Large intestine (tissue), 3 donors: ENCODE measurements around the gene MSI2. TPM values are rescaled to one million over a fixed set of nuclear protein-coding genes. Genes with fewer than 3 reads are reported as not detected.
A peak's percentile ranks its signal among the peaks of the same experiment; 100 is the strongest.

Experiments used
- DNase-seq, 2 donors: peaks; one replicate each; pipeline versions ENCODE4 v3.0.0 to v3.0.0-alpha.2; 2013
- H3K27ac ChIP-seq: one replicate; pipeline ENCODE4 v1.5.1; 2013; ENCODE audit warnings: low read length
- H3K27me3 ChIP-seq: 2 replicates; pipeline ENCODE4 v1.6.1; 2013; ENCODE audit warnings: low read length; ENCODE audit not compliant: control insufficient read depth, insufficient read depth
- H3K36me3 ChIP-seq: 2 replicates; pipeline ENCODE4 v1.6.1; 2013; ENCODE audit warnings: low read length; ENCODE audit not compliant: control insufficient read depth, insufficient read depth
- H3K4me1 ChIP-seq: one replicate; pipeline ENCODE4 v1.6.1; 2013; ENCODE audit warnings: low read length; ENCODE audit not compliant: control insufficient read depth, insufficient read depth
- H3K4me3 ChIP-seq: one replicate; pipeline ENCODE4 v1.5.1; 2013; ENCODE audit warnings: low read length
- H3K9me3 ChIP-seq: one replicate; pipeline ENCODE4 v1.6.1; 2013; ENCODE audit warnings: mild to moderate bottlenecking, low read depth, low read length, moderate library complexity; ENCODE audit not compliant: control insufficient read depth
- WGBS: methylation state at CpG from one replicate; pipeline ENCODE4 v1.1.5; 2013; ENCODE audit warnings: low lambda C conversion rate; ENCODE audit not compliant: insufficient coverage; 5-methylcytosine and 5-hydroxymethylcytosine counted together
- polyA plus RNA-seq: library from polyadenylated mRNA; unstranded; fragments of 120-200 nt; gene quantifications from one replicate; pipeline ENCODE4 v1.2.1, GENCODE V29; 2013

The MSI2 gene
- polyA plus RNA-seq, 1 donor, result 46.1 TPM

DNA sequence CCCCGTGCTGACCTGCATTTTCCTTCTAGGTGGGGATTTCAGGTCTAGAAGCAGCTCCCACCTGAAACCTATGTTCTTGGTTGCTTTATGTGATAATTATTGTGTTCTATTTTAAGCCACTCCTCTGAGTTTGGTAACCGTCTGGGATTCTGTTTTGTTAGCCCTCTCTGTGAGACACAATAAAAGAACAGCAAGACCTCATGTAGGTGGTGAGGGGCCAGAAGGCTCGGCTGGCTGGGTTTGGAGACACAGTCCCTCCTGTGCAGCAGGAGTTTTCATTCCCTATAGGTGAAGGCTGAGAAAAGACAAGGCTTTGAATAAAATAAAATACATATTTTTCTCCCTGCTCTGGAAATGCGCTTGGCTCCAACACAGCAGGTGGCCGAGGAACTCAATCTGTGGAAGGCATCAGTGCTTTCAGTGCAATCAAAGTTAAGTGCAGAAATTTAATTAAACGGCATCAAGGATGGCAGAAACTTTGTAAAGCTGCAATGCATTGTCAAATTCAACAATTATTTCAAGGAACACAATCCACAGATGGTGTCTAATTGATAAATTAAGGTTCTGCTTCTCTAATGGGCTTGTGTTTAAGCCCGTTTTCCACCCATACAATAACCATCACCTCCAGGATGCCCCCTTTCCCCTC, 107.8 kb downstream of the MSI2 start:
- whole genome bisulfite sequencing, result 100% methylated on average over 2 of the region's 7 CpGs
- DNase-seq, result no peak
- no peaks in the 10 kb centered on the region for H3K9me3 ChIP-seq
- no peaks in the 10 kb centered on the region for H3K27me3 ChIP-seq
- H3K4me1 ChIP-seq, result peaks cover 20% of the 10 kb centered on the region
- H3K27ac ChIP-seq, result no peak overlapping the region
- H3K36me3 ChIP-seq, result no peaks in the 10 kb centered on the region
- no peak overlapping the region for H3K4me3 ChIP-seq

DNA sequence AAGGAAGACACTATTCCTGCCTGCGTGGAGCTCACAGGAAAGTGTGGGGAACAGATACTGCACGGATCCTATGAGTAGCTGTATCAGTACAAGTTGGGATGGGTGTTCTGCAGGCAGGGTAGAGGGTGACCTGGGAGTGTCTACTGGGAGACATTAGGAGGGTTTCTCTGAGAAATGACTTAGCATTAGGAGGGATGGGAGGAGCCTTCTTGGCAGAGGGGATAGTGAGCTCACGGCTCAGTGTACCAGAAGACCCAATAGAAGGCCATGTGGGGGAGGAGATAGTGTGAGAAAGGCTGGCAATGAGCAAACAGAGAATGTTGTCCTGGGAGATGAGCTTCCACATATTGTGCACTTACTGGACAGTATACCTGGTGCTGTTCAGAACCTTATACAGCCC, 109.1 kb downstream of the MSI2 start:
- no peak for DNase-seq
- H3K27me3 ChIP-seq, result no peaks in the 10 kb centered on the region
- no CpG with 5 or more reads among the region's 3 CpGs for WGBS
- no peaks in the 10 kb centered on the region for H3K9me3 ChIP-seq
- no peaks in the 10 kb centered on the region for H3K36me3 ChIP-seq
- no peak overlapping the region for H3K4me3 ChIP-seq
- H3K27ac ChIP-seq, result no peak overlapping the region
- peaks cover 25% of the 10 kb centered on the region for H3K4me1 ChIP-seq

DNA sequence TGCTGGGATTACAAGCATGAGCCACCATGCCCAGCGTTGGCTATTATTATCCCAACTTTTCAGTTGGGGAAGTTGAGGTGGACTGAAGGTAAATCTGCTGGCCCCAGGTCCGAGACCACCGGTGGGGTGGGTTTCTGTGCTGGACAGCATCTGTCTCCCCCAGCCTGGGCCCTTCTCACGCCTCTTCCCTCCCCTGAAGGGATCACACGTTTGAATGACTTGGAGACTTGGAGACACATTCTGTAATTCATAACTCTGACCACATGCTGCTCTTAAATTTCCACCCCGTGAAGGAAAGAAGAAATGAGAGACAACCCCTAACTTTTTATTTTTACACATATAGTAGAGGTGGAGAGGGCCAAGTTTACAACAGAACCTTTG, 109.8 kb downstream of the MSI2 start:
- H3K27ac ChIP-seq, result no peak overlapping the region
- 83% methylated on average over 1 of the region's 6 CpGs for WGBS
- no peak for DNase-seq

DNA sequence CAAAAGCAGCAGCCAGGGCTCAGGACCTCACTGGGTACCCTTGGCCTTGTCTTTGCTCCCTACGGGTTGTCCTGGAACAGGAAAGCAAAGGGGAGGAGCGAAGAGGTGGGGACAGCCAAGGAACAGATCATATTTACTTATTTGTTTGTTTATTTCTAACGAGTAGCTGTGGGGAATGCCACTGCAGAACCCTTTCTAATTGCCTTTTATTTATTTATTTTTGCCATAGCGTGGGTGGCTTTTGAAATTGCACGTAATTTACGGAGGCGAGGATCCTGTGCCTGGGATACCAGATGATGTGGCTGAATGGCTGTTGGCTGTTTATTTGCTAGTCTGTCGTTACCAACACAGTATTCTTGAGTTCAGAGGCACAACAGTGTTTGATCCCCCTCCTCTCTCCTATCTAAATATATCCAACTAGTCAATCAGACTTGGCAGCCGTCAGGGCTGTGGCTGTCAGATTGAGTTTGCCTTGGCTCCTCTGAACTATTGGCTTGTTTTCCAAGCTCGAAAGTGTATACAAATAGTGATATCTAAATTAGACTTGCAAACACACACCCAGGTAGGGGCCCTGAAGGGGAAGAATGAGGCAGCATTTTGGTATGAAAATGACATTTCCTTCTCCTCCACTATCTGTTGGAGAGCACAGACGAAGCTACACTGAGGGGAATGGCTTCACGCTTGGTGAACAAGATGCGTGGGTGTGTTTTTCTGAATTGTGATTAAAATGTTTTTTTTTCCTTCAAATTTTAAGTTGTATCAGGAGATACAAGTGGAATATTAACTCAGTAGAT, 110.4 kb downstream of the MSI2 start:
- Histone ChIP-seq H3K27ac (no peak overlapping the region), H3K36me3 (no peaks in the 10 kb centered on the region), H3K4me1 (peaks cover 33% of the 10 kb centered on the region), H3K9me3 (no peaks in the 10 kb centered on the region), H3K4me3 (no peak overlapping the region), H3K27me3 (no peaks in the 10 kb centered on the region)
- DNase-seq, result peak in 1 of 2 donors; percentile 52
- no CpG with 5 or more reads among the region's 13 CpGs for WGBS

More for the DNA sequence above, 109.8 kb downstream of the MSI2 start:
- no peak overlapping the region for H3K4me3 ChIP-seq
- no peaks in the 10 kb centered on the region for H3K27me3 ChIP-seq
- peaks cover 33% of the 10 kb centered on the region for H3K4me1 ChIP-seq
- no peaks in the 10 kb centered on the region for H3K36me3 ChIP-seq
- no peaks in the 10 kb centered on the region for H3K9me3 ChIP-seq

DNA sequence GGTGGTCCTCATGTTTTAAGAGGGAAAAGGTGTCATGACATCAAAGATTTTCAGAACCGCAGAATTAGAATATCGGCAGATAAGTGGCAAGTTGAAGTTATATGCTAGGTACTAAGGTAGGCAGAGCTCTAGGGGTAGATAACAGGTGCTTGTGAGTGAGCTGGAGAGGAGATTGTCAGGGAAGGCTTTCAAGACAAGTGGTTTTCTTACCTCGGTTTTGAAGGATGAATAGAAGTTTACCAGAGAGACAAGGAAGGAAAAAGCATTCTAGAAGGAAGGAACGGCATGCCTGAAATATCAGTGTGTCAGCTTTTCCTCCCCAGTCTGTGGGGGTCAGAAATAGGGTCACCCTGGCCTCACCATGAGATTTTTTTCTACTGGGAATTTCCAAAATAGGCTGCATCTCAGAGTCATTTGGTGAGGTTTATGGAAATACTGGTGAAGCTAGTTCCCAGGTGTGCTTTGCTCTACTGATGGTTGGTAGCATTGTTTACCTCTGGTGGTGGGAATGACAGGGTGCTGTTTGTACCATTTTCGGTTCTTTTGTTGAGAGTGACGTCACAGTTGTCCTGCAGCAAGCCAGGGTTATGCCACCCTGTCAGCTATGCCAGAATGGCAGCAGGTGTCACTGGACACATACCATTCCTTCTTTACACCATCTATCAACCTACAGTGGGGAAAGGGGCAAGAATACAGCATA, 112.5 kb downstream of the MSI2 start:
- H3K4me3 ChIP-seq, result no peak overlapping the region
- WGBS, result 100% methylated on average over 1 of the region's 6 CpGs
- H3K36me3 ChIP-seq, result no peaks in the 10 kb centered on the region
- H3K4me1 ChIP-seq, result peaks cover 45% of the 10 kb centered on the region
- H3K9me3 ChIP-seq, result no peaks in the 10 kb centered on the region
- H3K27me3 ChIP-seq, result no peaks in the 10 kb centered on the region
- DNase-seq, result no peak
- H3K27ac ChIP-seq, result peak overlapping the region; percentile 65

DNA sequence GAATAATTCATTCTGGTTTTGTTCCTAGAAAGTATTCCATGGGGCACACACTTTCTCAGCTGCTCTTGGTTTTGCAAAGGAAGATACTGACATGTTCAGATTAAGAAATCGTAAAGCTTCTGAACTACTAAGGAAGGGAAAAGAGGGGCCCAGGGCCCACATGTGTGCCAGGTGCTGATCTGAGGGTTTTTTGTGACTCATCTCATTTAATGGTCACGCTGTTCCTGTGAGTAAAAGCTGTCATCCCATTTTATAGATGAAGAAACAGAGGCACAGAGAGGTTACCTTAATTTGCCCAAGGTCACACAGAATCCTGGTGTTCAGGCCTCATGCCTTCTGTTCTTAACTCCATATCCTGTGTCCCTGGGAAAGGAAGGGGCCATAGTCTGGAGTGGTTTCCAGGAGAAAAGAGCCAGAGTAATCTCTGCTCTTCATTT, 113.2 kb downstream of the MSI2 start:
- peaks cover 45% of the 10 kb centered on the region for H3K4me1 ChIP-seq
- peak overlapping the region; percentile 65 for H3K27ac ChIP-seq
- H3K36me3 ChIP-seq, result no peaks in the 10 kb centered on the region
- H3K9me3 ChIP-seq, result no peaks in the 10 kb centered on the region
- H3K27me3 ChIP-seq, result no peaks in the 10 kb centered on the region
- WGBS, result no CpG with 5 or more reads among the region's 2 CpGs
- peak in 1 of 2 donors; percentile 34 for DNase-seq
- no peak overlapping the region for H3K4me3 ChIP-seq

DNA sequence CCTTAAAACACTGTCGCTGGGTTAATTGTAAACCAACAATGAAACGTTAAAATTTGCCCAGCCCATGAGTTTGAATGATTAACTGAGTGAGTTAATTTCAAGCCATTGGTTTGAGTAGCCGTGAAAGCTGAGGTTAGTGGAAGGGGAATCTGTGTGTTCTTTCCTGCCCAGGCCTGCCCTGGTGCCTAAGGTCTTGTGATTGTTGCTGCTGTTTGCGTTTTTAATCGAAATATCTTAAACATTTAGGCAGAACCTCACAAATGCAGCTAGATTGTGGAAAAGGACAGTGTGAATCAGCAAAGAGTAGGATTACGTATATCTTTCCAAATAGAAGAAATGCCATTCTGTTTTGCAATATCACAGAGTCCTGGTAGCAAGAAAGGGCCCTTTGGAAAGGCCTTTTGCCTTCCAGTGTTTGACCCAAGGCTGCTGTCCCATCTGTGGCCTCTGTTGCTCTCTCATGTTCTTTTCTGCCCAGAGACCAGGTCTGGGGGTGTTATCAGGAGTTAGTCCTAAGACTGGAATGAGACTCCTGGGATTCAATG, 113.8 kb downstream of the MSI2 start:
- Histone ChIP-seq H3K4me3 (no peak overlapping the region), H3K27me3 (no peaks in the 10 kb centered on the region), H3K9me3 (no peaks in the 10 kb centered on the region), H3K27ac (peak overlapping the region; percentile 65), H3K36me3 (no peaks in the 10 kb centered on the region), H3K4me1 (peaks cover 45% of the 10 kb centered on the region)
- WGBS, result no CpG with 5 or more reads among the region's 6 CpGs
- peak in 1 of 2 donors; percentile 74 for DNase-seq

DNA sequence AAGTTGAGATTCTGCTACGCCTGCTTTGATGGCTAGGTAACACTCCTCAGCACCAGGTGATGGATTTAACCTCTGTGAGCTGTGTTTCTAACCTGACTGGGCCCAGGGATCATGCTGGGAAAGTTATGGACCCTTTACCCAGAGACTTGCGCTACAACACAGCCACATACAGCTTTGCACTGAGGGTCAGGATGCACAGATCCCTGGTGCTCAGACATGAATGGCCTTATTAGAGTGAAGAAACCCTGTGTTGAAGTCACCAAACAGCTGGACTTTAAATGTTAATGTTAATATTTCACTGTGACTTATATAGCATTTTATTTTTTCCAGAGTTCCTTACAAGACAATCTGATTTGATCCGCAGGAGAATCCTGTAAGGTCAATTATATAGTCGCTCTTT, 114.3 kb downstream of the MSI2 start:
- no peak overlapping the region for H3K4me3 ChIP-seq
- no peak for DNase-seq
- no peaks in the 10 kb centered on the region for H3K27me3 ChIP-seq
- no CpG with 5 or more reads among the region's 4 CpGs for WGBS
- peak overlapping the region; percentile 65 for H3K27ac ChIP-seq
- peaks cover 45% of the 10 kb centered on the region for H3K4me1 ChIP-seq
- no peaks in the 10 kb centered on the region for H3K9me3 ChIP-seq
- no peaks in the 10 kb centered on the region for H3K36me3 ChIP-seq

DNA sequence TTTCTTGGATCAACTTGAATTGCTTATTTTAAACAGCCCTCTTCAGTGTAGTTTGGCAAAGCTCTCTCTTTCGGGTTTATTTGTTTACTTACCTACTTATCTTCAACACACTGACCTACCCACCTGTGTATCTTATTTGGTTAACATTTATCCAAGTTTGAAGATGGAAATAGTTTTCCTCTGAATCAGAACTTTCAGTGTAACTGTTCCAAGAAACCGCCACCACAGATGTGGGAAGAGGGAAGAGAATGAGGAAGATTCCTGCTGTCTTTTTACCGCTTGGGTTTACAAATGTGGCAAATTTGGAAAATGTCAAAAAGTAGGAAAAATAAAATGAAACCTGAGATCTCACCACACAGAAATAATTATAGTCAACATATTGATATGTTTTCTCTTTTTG, 115.8 kb downstream of the MSI2 start:
- Histone ChIP-seq H3K27ac (no peak overlapping the region), H3K36me3 (no peaks in the 10 kb centered on the region), H3K4me1 (peaks cover 45% of the 10 kb centered on the region), H3K4me3 (no peak overlapping the region), H3K9me3 (no peaks in the 10 kb centered on the region), H3K27me3 (no peaks in the 10 kb centered on the region)
- 16% methylated on average over 3 of the region's 3 CpGs for WGBS
- no peak for DNase-seq

DNA sequence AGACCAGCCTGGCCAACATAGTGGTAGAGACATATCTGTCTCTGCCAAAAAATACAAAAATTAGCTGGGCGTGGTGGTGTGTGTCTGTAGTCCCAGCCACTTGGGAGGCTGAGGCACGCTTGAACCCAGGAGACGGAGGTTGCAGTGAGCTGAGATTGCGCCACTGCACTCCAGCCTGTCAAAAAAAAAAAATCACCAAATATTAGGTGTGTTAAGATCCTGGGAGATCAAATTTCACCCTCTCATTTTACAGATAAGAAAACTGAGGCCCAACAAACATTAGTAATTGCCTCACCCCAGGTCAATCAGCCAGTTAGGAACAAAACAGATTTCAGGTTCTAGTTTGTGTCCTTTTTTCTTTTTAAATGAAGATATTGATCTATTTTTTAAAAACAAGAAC, 116.7 kb downstream of the MSI2 start:
- no peak overlapping the region for H3K27ac ChIP-seq
- WGBS, result no CpG with 5 or more reads among the region's 4 CpGs
- peaks cover 48% of the 10 kb centered on the region for H3K4me1 ChIP-seq
- no peak overlapping the region for H3K4me3 ChIP-seq
- no peak for DNase-seq
- H3K27me3 ChIP-seq, result no peaks in the 10 kb centered on the region
- no peaks in the 10 kb centered on the region for H3K36me3 ChIP-seq
- no peaks in the 10 kb centered on the region for H3K9me3 ChIP-seq
